ENCODE measurements around the gene STAB2.

- TF ChIP-seq POLR2A (IDR thresholded peaks at IDR 0.05), result no peak
- no peak for TF ChIP-seq CTCF (IDR thresholded peaks at IDR 0.05)
These were observed 29.5 kb upstream of the STAB2 start for GRCh38 chr12:103557628-103558010.

Data from esophagus squamous epithelium (tissue), 4 donors.